Measurements from ENCODE around the gene RNU1-2. TPM values are rescaled to one million over a fixed set of nuclear protein-coding genes. Genes with fewer than 3 reads are reported as not detected.
"Not testable (repeated sequence)": the region's sequence is repeated elsewhere in the genome, so short reads cannot be mapped to it uniquely, and the experiment has no call there.

The RNU1-2 gene
- total RNA-seq, 1 donor from 2014 or later: 2,859 TPM

- Mint-ChIP-seq H3K27me3 (ENCODE audit: unreplicated experiment) (no peaks in the 10 kb centered on the region), H3K4me3 (ENCODE audit: unreplicated experiment) (no peak overlapping the region), H3K27ac (ENCODE audit: unreplicated experiment) (no peak overlapping the region), H3K9me3 (ENCODE audit: unreplicated experiment) (no peaks in the 10 kb centered on the region), H3K4me1 (ENCODE audit: unreplicated experiment) (no peaks in the 10 kb centered on the region), H3K36me3 (ENCODE audit: unreplicated experiment) (peaks cover 12% of the 10 kb centered on the region)
- DNase-seq (ENCODE audit: extremely low spot score, unreplicated experiment): no peak
- no peak for TF ChIP-seq CTCF (IDR thresholded peaks at IDR 0.05)
Measured at GRCh38 chr1:16938351-16939321, 42.9 kb downstream of the RNU1-2 start.

- not testable (repeated sequence) for DNase-seq (ENCODE audit: extremely low spot score, unreplicated experiment); H3K27me3 Mint-ChIP-seq (ENCODE audit: unreplicated experiment); H3K4me1 Mint-ChIP-seq (ENCODE audit: unreplicated experiment); H3K27ac Mint-ChIP-seq (ENCODE audit: unreplicated experiment); H3K4me3 Mint-ChIP-seq (ENCODE audit: unreplicated experiment); H3K9me3 Mint-ChIP-seq (ENCODE audit: unreplicated experiment)
- peaks cover 12% of the 10 kb centered on the region for H3K36me3 Mint-ChIP-seq (ENCODE audit: unreplicated experiment)
Measured at GRCh38 chr1:16939386-16940180, 43.8 kb downstream of the RNU1-2 start.

- Mint-ChIP-seq H3K4me3 (ENCODE audit: unreplicated experiment) (no peak overlapping the region), H3K27ac (ENCODE audit: unreplicated experiment) (no peak overlapping the region), H3K36me3 (ENCODE audit: unreplicated experiment) (peaks cover 4% of the 10 kb centered on the region), H3K9me3 (ENCODE audit: unreplicated experiment) (no peaks in the 10 kb centered on the region), H3K27me3 (ENCODE audit: unreplicated experiment) (no peaks in the 10 kb centered on the region), H3K4me1 (ENCODE audit: unreplicated experiment) (no peaks in the 10 kb centered on the region)
- no peak for DNase-seq (ENCODE audit: extremely low spot score, unreplicated experiment)
- no peak for TF ChIP-seq CTCF (IDR thresholded peaks at IDR 0.05)
Measured at GRCh38 chr1:16944038-16944437, 48.3 kb downstream of the RNU1-2 start.

- H3K36me3 Mint-ChIP-seq (ENCODE audit: unreplicated experiment); H3K27ac Mint-ChIP-seq (ENCODE audit: unreplicated experiment); H3K4me1 Mint-ChIP-seq (ENCODE audit: unreplicated experiment); H3K27me3 Mint-ChIP-seq (ENCODE audit: unreplicated experiment); DNase-seq (ENCODE audit: extremely low spot score, unreplicated experiment); H3K9me3 Mint-ChIP-seq (ENCODE audit: unreplicated experiment); H3K4me3 Mint-ChIP-seq (ENCODE audit: unreplicated experiment): not testable (repeated sequence)
Measured at GRCh38 chr1:16945512-16945911, 49.7 kb downstream of the RNU1-2 start.

Small RNA genes within 50 kb of the gene (microRNA-seq; reads per million reads assigned to microRNA genes)
- gene MIR3675 (ENCODE audit: unreplicated experiment): not detected

Other genes with a start within 250 kb of the RNU1-2 start
- 2,650 and 2,859 TPM in 2 replicates for gene RNU1-3, start 229.0 kb upstream of the RNU1-2 start, total RNA-seq
- 2,650 and 2,859 TPM in 2 replicates for gene RNU1-4, start 155.5 kb upstream of the RNU1-2 start, total RNA-seq
- gene CROCC, start 26.0 kb downstream of the RNU1-2 start, total RNA-seq: 31.4 and 34.5 TPM in 2 replicates
- 169 and 172 TPM in 2 replicates for gene MFAP2, start 84.6 kb downstream of the RNU1-2 start, total RNA-seq
- 69.6 and 69.9 TPM in 2 replicates for gene ATP13A2, start 115.9 kb downstream of the RNU1-2 start, total RNA-seq
- gene SDHB, start 158.1 kb downstream of the RNU1-2 start, total RNA-seq: 56.5 and 69.0 TPM in 2 replicates
- gene PADI2, start 223.5 kb downstream of the RNU1-2 start, total RNA-seq: 111 TPM in 2 replicates